GM13976 (cell line): ENCODE results near the gene FRS3.
"Not testable (repeated sequence)": the region's sequence is repeated elsewhere in the genome, so short reads cannot be mapped to it uniquely, and the experiment has no call there.

Experiments used
- DNase-seq: peaks from one replicate; pipeline ENCODE4 v3.0.0; 2012; ENCODE audit warnings: low spot score
- in situ Hi-C: fragments of 300-500 bp; cut with MboI; formaldehyde crosslinking; loops from one replicate; pipeline ENCODE4 v1.12.0; 2022; ENCODE audit warnings: low sequenced_read_pairs, mixed read lengths, inconsistent platforms; ENCODE audit not compliant: unreplicated experiment
- TF ChIP-seq, protein P1 (sequence below): IDR thresholded peaks from 2 replicates; pipeline ENCODE4 v1.5.1; 2012; ENCODE audit warnings: borderline replicate concordance, mild to moderate bottlenecking; ENCODE audit not compliant: insufficient read depth; ENCODE audit errors: extremely low read depth, missing control alignments, control extremely low read depth

The FRS3 gene

GRCh38 chr6:41770381-41771057, 9.2 kb downstream of the FRS3 start:
- in situ Hi-C loops, result no loop called here
- no peak for DNase-seq
- TF ChIP-seq, protein P1, sequence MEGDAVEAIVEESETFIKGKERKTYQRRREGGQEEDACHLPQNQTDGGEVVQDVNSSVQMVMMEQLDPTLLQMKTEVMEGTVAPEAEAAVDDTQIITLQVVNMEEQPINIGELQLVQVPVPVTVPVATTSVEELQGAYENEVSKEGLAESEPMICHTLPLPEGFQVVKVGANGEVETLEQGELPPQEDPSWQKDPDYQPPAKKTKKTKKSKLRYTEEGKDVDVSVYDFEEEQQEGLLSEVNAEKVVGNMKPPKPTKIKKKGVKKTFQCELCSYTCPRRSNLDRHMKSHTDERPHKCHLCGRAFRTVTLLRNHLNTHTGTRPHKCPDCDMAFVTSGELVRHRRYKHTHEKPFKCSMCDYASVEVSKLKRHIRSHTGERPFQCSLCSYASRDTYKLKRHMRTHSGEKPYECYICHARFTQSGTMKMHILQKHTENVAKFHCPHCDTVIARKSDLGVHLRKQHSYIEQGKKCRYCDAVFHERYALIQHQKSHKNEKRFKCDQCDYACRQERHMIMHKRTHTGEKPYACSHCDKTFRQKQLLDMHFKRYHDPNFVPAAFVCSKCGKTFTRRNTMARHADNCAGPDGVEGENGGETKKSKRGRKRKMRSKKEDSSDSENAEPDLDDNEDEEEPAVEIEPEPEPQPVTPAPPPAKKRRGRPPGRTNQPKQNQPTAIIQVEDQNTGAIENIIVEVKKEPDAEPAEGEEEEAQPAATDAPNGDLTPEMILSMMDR, result no peak

GRCh38 chr6:41769376-41769775, 10.3 kb downstream of the FRS3 start:
- DNase-seq, result no peak
- TF ChIP-seq, protein P1, result no peak
- in situ Hi-C loops, result no loop called here

DNA sequence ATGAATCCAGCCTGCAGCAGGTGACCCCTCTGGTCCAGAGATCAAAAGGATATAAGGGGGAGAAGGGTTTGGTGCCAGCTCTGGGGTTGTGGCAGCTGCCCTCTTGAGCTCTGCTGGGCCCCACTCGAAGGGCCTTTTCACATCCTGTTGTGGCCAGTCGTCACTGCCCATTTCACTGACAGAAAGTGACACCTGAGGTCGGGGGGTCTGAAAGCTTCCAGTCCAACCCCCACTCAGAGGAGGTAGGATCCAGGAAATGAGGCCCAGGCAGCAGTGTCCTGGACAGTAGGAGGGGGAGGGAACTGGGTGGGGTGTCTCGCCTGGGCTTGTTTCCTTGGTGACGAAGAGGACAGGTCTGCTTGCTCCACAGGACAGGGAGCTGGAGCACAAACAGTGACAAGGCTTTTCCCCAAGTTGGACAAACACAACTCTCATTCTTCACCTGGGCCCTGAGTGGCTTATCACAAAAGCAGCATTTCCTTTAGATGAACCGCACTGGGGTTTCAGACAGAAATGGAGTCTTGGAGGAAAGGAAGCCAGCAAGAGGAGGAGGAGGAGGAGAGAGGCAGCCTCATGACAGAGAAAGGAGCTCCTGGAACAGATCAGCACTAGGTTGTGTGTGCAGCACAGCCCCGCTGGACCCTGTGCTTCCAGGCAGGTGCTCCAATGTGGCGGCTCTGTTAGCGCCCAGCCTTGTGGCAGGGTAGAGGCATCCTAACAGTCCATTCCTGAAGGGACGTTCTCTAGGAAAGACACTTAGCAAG, 11.0 kb downstream of the FRS3 start:
- TF ChIP-seq, protein P1, result no peak
- no peak for DNase-seq
- in situ Hi-C loops, result no loop called here

GRCh38 chr6:41767112-41767833, 12.4 kb downstream of the FRS3 start:
- in situ Hi-C loops, result no loop called here

DNA sequence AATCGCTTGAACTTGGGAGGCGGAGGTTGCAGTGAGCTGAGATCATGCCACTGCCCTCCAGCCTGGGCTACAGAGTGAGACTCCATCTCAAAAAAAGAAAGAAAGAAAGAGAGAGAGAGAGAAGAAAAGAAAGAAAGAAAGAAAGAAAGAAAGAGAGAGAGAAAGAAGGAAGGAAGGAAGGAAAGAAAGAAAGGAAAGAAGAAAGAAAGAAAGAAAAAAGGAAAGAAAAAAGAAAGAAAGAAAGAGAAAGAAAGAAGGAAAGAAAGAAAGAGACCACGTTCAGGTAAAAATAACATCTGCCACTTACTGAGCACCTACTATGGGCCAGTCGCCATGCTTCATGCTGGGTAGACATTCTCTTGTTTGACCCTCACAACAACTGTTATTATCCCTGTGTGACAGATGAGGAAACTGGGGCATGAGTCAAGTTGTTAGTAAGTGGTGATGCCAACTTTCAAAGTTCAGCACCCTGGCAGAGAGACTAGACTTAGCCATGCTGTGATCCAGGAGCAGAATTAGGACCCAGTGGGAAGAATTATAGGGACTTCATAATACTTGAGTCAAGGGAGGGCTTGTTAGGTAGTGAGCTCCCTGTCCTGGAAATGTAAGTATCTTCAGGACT, 13.5 kb downstream of the FRS3 start:
- in situ Hi-C loops, DNase-seq: not testable (repeated sequence)

More at GRCh38 chr6:41767112-41767833, 12.4 kb downstream of the FRS3 start:
- TF ChIP-seq, protein P1, result no peak
- DNase-seq, result no peak

DNA sequence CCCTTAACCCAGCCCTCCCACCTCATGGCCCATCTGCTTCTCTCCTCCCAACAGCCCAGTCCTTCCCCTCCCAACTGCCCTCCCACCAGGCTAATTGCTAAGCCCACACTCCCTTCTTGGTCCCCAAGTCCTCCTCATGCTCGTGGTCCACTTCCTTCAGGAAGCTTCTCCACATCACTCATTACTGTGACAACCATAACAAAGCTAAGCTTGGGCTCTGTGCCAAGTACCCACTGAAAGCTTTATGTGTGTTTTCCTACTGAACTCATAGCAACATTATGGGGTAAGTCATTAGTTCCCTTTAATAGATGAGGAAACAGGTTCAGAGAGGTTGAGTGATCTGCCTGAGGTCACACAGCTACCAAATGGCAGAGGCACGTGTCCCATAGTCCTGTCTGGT, 16.2 kb downstream of the FRS3 start:
- in situ Hi-C loops, result no loop called here
- no peak for DNase-seq
- TF ChIP-seq, protein P1, result no peak
